BJ (cell line): Measurements from ENCODE around the gene ARMH1. TPM values are rescaled to one million over a fixed set of nuclear protein-coding genes. Genes with fewer than 3 reads are reported as not detected.

Experiments
- CTCF ChIA-PET: fragments of 350-600 bp; formaldehyde crosslinking; extraction: SDS; loops from one replicate; lab custom pipeline; 2021; ENCODE audit warnings: antibody characterized with exemption, inconsistent platforms; lab: Yijun Ruan, JAX
- POLR2A ChIA-PET: fragments of 300-600 bp; sonication (Branson Sonifier 250); formaldehyde crosslinking; extraction: SDS; loops from one replicate; lab custom pipeline; 2021; ENCODE audit warnings: antibody characterized with exemption; lab: Charles Lee
- DNase-seq: peaks from one replicate; pipeline ENCODE4 v3.0.0-alpha.2; 2011; ENCODE audit warnings: low read depth
- H3K27me3 ChIP-seq: 2 replicates; pipeline ENCODE4 v1.6.0; 2011; ENCODE audit warnings: low read length; ENCODE audit not compliant: control insufficient read depth, insufficient read depth
- H3K36me3 ChIP-seq: 2 replicates; pipeline ENCODE4 v1.5.1; 2011; ENCODE audit warnings: low read length; ENCODE audit not compliant: control insufficient read depth, insufficient read depth
- H3K4me3 ChIP-seq: 2 replicates; pipeline ENCODE4 v1.5.1; 2011; ENCODE audit warnings: low read depth, mild to moderate bottlenecking, control low read depth, low read length
- polyA plus RNA-seq: library from polyadenylated mRNA; depleted of rRNA; stranded (reverse); fragments of >200 nt; gene quantifications from 2 replicates; pipeline ENCODE4 v1.2.3, GENCODE V29; 2011
- TF ChIP-seq, protein P1 (sequence below): IDR thresholded peaks from 2 replicates; pipeline ENCODE4 v1.5.1; 2011; ENCODE audit warnings: low read depth, mild to moderate bottlenecking, control low read depth, inconsistent platforms, low read length, moderate library complexity; ENCODE audit not compliant: insufficient read depth

The ARMH1 gene
- polyA plus RNA-seq, 1 experiment: 0.86 TPM

DNA sequence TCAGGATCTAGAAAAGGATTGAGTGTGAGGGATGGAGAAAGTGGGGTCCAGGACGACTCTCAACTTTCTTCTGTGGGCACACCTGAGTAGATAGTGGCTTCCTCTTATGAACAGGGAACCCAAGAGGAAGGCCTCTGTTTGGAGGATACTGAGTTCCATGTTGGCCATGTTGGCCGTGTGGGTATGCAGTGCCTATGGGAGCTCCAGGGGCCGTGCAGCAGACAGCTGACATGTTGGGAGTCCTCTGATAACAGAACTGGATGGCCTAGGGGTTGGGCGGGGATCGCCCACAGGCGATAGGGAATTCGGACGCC is 43.2 kb upstream of the ARMH1 start:
- no peak for DNase-seq
- ChIA-PET POLR2A (interaction anchor here (0.9 kb wide), 1 partner anchor 14 kb away, joined by 3 read pairs; no protein-coding TSS in a partner anchor), CTCF (interaction anchor here (9.9 to 13.4 kb wide), 2 partner anchors 19 to 21 kb away, joined by 91 to 192 read pairs; no protein-coding TSS in a partner anchor)
- TF ChIP-seq, protein P1, sequence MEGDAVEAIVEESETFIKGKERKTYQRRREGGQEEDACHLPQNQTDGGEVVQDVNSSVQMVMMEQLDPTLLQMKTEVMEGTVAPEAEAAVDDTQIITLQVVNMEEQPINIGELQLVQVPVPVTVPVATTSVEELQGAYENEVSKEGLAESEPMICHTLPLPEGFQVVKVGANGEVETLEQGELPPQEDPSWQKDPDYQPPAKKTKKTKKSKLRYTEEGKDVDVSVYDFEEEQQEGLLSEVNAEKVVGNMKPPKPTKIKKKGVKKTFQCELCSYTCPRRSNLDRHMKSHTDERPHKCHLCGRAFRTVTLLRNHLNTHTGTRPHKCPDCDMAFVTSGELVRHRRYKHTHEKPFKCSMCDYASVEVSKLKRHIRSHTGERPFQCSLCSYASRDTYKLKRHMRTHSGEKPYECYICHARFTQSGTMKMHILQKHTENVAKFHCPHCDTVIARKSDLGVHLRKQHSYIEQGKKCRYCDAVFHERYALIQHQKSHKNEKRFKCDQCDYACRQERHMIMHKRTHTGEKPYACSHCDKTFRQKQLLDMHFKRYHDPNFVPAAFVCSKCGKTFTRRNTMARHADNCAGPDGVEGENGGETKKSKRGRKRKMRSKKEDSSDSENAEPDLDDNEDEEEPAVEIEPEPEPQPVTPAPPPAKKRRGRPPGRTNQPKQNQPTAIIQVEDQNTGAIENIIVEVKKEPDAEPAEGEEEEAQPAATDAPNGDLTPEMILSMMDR: no peak
- Histone ChIP-seq H3K4me3 (peak overlapping the region; percentile 67), H3K27me3 (no peaks in the 10 kb centered on the region), H3K36me3 (peaks cover 16% of the 10 kb centered on the region)

DNA sequence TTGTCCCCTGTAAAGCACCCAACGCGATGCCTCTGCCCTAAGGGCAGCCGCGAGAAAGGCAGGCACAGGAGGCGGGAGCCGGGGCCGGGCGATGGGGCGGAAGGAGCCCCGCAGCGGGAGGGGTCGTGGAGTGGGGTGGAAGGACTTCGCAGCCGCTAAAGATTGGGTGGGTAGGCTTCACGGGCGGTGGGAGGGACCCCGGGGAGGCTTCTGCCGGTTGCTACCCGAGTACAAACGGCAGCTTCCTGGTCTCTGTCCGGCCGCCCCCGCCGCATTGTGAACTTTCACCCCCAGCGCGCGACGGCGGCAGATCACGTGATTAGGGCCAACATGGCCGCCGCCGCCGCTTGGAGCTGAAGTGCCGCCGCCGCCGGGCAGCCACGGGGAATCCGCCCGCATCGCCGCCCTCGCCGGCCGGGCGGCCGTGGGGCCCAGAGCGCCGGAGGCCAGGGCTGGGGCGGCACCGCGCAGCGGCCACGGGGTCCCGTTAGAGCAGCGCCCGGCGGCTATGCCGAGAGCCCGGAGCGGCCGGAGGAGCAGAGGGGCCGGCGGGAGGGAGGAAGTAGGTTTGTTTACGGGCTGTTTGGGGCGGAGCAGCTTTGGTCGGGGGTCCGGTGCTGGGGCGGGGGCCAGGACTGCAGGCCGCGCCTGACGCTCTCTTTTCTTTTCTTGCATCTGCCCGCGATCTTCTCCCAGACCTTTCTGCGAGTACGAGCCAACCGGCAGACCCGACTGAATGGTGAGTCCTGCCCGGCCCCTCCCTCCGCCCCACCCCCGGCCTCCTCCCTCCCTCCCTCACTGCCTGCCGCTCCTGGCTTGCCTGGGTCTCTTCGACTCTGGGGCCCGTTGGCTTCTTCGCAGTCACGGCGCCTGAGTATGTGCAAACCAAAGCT is 42.6 kb upstream of the ARMH1 start:
- ChIA-PET POLR2A (interaction anchor here (0.6 to 0.9 kb wide), 2 partner anchors 12 to 15 kb away, joined by 3 to 6 read pairs; no protein-coding TSS in a partner anchor), CTCF (interaction anchor here (0.6 to 13.4 kb wide), 8 partner anchors 10 to 97 kb away, joined by 3 to 192 read pairs (median 4); no protein-coding TSS in a partner anchor)
- Histone ChIP-seq H3K36me3 (peaks cover 16% of the 10 kb centered on the region), H3K27me3 (no peaks in the 10 kb centered on the region), H3K4me3 (peak overlapping the region; percentile 67)
- TF ChIP-seq, protein P1: no peak
- DNase-seq: no peak

DNA sequence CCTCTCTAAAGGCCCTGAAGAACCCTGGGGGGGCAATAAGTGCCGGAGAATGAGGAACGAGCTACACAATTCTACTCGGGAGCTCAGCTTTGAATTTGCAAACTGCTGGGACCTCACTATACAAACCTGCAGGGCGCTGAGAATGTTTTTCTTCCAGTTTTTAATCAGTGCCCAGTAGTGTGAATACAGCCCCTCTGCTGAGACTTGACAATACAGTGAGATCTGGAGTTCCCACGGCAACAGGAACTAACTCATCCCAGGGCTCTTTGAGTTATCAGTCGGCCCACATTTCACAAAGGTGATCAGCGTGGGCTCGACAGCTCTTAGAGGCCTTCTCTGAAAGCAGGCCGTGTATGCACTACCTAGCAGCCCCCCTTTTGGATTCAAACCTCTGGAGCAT is 41.9 kb upstream of the ARMH1 start:
- ChIA-PET CTCF (interaction anchor here (0.6 to 13.4 kb wide), 8 partner anchors 9 to 96 kb away, joined by 3 to 192 read pairs (median 4); no protein-coding TSS in a partner anchor), POLR2A (interaction anchor here (0.6 kb wide), 1 partner anchor 13 kb away, joined by 6 read pairs; no protein-coding TSS in a partner anchor)
- TF ChIP-seq, protein P1: no peak
- peak overlapping the region; percentile 67 for H3K4me3 ChIP-seq
- H3K27me3 ChIP-seq: no peaks in the 10 kb centered on the region
- peaks cover 19% of the 10 kb centered on the region for H3K36me3 ChIP-seq
- DNase-seq: no peak

DNA sequence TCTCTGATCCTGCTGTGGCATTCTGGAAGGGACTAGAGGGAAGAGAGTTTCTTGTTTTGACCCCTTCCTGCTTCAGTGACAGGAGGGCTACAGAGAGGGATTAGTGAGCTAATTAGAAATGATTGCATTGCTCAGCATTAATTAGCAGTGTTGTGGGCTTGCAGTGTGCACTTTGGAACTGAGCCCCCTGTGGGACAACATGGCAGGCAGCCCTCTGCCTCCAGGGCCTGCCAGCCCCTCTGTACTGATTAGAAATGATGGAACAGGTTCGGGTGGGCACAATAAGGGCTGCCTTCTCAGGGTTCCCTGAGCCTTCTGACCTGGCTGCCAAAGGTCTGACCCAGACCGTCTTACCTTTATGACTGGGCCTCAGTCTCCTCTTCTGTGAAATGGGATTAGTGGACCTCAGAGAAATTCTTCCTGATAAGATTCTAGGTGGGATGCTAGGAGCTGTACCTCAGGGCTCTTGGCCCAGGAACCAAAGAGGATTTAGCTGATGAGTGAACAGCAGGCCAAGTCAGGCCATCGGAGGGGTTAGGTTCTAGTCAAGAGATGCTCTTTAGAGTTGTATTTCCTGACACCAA is 39.8 kb upstream of the ARMH1 start:
- no peaks in the 10 kb centered on the region for H3K27me3 ChIP-seq
- POLR2A ChIA-PET: no interaction called here

More for the DNA sequence above, 39.8 kb upstream of the ARMH1 start:
- no peak overlapping the region for H3K4me3 ChIP-seq
- peaks cover 31% of the 10 kb centered on the region for H3K36me3 ChIP-seq
- TF ChIP-seq, protein P1: no peak
- CTCF ChIA-PET: interaction anchor here (0.6 to 13.4 kb wide), 4 partner anchors 13 to 25 kb away, joined by 3 to 192 read pairs (median 51); no protein-coding TSS in a partner anchor
- DNase-seq: no peak
